GM04504 (cell line): ENCODE measurements around the gene SESN1.

ENCODE experiments used
- DNase-seq: peaks from one replicate; pipeline ENCODE4 v3.0.0-alpha.2; 2012; ENCODE audit warnings: low read depth

The SESN1 gene

GRCh38 chr6:108959972-108960582 lies 134.6 kb downstream of the SESN1 start:
- DNase-seq: no peak

GRCh38 chr6:108958900-108959770 lies 135.5 kb downstream of the SESN1 start:
- DNase-seq: no peak

- DNase-seq: no peak
These were observed 137.4 kb downstream of the SESN1 start for GRCh38 chr6:108957221-108957620.

GRCh38 chr6:108955329-108955949 lies 139.2 kb downstream of the SESN1 start:
- no peak for DNase-seq

- DNase-seq: no peak
These were observed 141.0 kb downstream of the SESN1 start for GRCh38 chr6:108953681-108954080.

GRCh38 chr6:108952776-108953486 lies 141.7 kb downstream of the SESN1 start:
- no peak for DNase-seq

GRCh38 chr6:108951351-108951953 lies 143.2 kb downstream of the SESN1 start:
- no peak for DNase-seq

GRCh38 chr6:108948181-108948661 lies 146.4 kb downstream of the SESN1 start:
- DNase-seq: no peak

- peak; percentile 81 for DNase-seq
These were observed 147.4 kb downstream of the SESN1 start for GRCh38 chr6:108947114-108947854.

GRCh38 chr6:108946695-108947094 lies 148.0 kb downstream of the SESN1 start:
- DNase-seq: no peak

GRCh38 chr6:108945681-108946159 lies 148.9 kb downstream of the SESN1 start:
- DNase-seq: peak; percentile 56

GRCh38 chr6:108944707-108945680 lies 149.7 kb downstream of the SESN1 start:
- peak; percentile 94 for DNase-seq

- DNase-seq: no peak
These were observed 150.6 kb downstream of the SESN1 start for GRCh38 chr6:108944071-108944470.

GRCh38 chr6:108942556-108943492 lies 151.8 kb downstream of the SESN1 start:
- DNase-seq: no peak

- no peak for DNase-seq
These were observed 152.8 kb downstream of the SESN1 start for GRCh38 chr6:108941859-108942258.

- no peak for DNase-seq
These were observed 153.4 kb downstream of the SESN1 start for GRCh38 chr6:108941281-108941680.

GRCh38 chr6:108940741-108941140 lies 153.9 kb downstream of the SESN1 start:
- no peak for DNase-seq

GRCh38 chr6:108937170-108937569 lies 157.5 kb downstream of the SESN1 start:
- no peak for DNase-seq
